Measurements from ENCODE around the gene GGA3. TPM values are rescaled to one million over a fixed set of nuclear protein-coding genes. Genes with fewer than 3 reads are reported as not detected.

The GGA3 gene
- total RNA-seq, 1 experiment from 2014 or later = 61.6 TPM

DNA sequence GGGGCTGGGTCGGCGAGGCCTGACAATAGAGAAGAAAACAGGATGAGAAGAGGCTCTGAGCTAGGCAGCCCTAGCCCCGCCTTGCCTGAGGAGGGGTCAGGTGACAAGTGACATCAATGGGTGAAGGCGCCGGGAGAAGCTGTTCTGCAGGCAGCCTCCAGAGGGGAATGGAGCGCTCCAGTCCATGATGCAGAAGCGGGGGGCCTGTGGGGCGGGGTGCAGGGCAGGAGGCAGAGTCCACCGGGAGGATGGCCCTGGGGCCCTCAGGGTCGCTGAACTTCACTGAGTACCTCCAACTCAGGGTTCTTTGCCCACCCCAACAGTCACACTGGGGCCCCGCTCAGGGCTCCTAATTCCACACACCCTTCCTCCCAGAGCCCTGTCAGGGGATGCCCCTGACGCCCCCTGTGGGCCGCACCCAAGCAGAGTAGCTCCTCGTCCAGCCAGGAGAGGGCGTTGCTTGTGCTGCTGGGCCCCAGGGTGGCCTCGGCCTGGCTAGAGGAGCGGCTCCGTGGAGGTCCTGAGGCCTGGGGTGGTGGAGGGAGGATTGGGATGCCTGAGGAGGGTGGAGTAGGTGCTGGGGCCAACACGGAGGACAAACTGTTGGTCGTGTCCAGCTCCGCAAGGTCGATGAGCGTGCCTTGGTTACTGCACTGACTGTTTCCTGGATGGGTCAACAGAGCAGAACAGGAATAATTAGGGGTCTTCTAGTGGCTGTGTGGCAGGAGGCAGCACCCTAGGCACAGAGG is 20.8 kb downstream of the GGA3 start:
- Histone ChIP-seq H3K36me3 (ENCODE audit: control insufficient read depth, insufficient read depth, low read length) (peaks cover 20% of the 10 kb centered on the region), H3K27ac (ENCODE audit: low read length) (no peak overlapping the region), H3K9me3 (ENCODE audit: control insufficient read depth, insufficient read depth, low read depth, low read length) (no peaks in the 10 kb centered on the region), H3K4me1 (ENCODE audit: control insufficient read depth, insufficient read depth, low read length) (0 out of 2 replicates have a peak, but pooled peaks cover 3% of the 10 kb centered on the region), H3K27me3 (ENCODE audit: control insufficient read depth, insufficient read depth, low read length) (no peaks in the 10 kb centered on the region), H3K4me3 (ENCODE audit: low read depth in 2 of 2, low read length in 2 of 2) (no peak overlapping the region)
- in situ Hi-C loops (cut with HindIII; ENCODE audit: low pct_unique_long_range_greater_than_20kb, low sequenced_read_pairs) = no loop called here
- peak; percentile 62 for ATAC-seq
- no peak for DNase-seq (ENCODE audit: low read depth, low spot score)
- ChIA-PET CTCF (interaction anchor here (0.5 to 2.0 kb wide), 11 partner anchors 9 to 285 kb away, joined by 3 to 7 read pairs (median 4); partner anchors contain the start of genes LLGL2, MIF4GD and TMEM94), POLR2A (interaction anchor here (0.5 to 0.6 kb wide), 3 partner anchors 11 to 315 kb away, joined by 3 to 8 read pairs (median 4); no protein-coding TSS in a partner anchor)
- TF ChIP-seq, protein P1, sequence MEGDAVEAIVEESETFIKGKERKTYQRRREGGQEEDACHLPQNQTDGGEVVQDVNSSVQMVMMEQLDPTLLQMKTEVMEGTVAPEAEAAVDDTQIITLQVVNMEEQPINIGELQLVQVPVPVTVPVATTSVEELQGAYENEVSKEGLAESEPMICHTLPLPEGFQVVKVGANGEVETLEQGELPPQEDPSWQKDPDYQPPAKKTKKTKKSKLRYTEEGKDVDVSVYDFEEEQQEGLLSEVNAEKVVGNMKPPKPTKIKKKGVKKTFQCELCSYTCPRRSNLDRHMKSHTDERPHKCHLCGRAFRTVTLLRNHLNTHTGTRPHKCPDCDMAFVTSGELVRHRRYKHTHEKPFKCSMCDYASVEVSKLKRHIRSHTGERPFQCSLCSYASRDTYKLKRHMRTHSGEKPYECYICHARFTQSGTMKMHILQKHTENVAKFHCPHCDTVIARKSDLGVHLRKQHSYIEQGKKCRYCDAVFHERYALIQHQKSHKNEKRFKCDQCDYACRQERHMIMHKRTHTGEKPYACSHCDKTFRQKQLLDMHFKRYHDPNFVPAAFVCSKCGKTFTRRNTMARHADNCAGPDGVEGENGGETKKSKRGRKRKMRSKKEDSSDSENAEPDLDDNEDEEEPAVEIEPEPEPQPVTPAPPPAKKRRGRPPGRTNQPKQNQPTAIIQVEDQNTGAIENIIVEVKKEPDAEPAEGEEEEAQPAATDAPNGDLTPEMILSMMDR (IDR thresholded peaks at IDR 0.05) = peak; percentile 93; the same call in 1 of the 2 replicates
- no peak for TF ChIP-seq REST (IDR thresholded peaks at IDR 0.05; ENCODE audit: insufficient read depth in 1 of 2, low read depth in 2 of 2, low read length in 1 of 2)
- BruUV-seq (replicated peaks) = no TSS peak
- intact Hi-C loops (cut with micrococcal nuclease; ENCODE audit: unreplicated experiment) = no loop called here

- Histone ChIP-seq H3K9me3 (ENCODE audit: control insufficient read depth, insufficient read depth, low read depth, low read length) (no peaks in the 10 kb centered on the region), H3K36me3 (ENCODE audit: control insufficient read depth, insufficient read depth, low read length) (peaks cover 20% of the 10 kb centered on the region), H3K4me3 (ENCODE audit: low read depth in 2 of 2, low read length in 2 of 2) (no peak overlapping the region), H3K27me3 (ENCODE audit: control insufficient read depth, insufficient read depth, low read length) (no peaks in the 10 kb centered on the region), H3K4me1 (ENCODE audit: control insufficient read depth, insufficient read depth, low read length) (0 out of 2 replicates have a peak, but pooled peaks cover 3% of the 10 kb centered on the region), H3K27ac (ENCODE audit: low read length) (no peak overlapping the region)
- DNase-seq (ENCODE audit: low read depth, low spot score) (no peak), ATAC-seq (peak; percentile 2; the same call in 1 of the 2 replicates)
- BruUV-seq (replicated peaks) = no TSS peak
- ChIA-PET POLR2A (interaction anchor here (0.5 to 0.6 kb wide), 3 partner anchors 11 to 315 kb away, joined by 3 to 8 read pairs (median 4); no protein-coding TSS in a partner anchor), CTCF (interaction anchor here (0.5 to 2.0 kb wide), 9 partner anchors 9 to 286 kb away, joined by 3 to 7 read pairs (median 4); partner anchors contain the start of genes LLGL2 and MIF4GD)
- in situ Hi-C loops (cut with HindIII; ENCODE audit: low pct_unique_long_range_greater_than_20kb, low sequenced_read_pairs) (no loop called here), intact Hi-C loops (cut with micrococcal nuclease; ENCODE audit: unreplicated experiment) (no loop called here)
- TF ChIP-seq POLR2AphosphoS5 (IDR thresholded peaks at IDR 0.05; ENCODE audit: low read depth, low read length) (no peak; the same call in 1 of the 2 replicates), REST (IDR thresholded peaks at IDR 0.05; ENCODE audit: insufficient read depth in 1 of 2, low read depth in 2 of 2, low read length in 1 of 2) (no peak)
Observed at GRCh38 chr17:75239778-75240393, 21.5 kb downstream of the GGA3 start.

Data from Panc1 (cell line).